GM23248 (cell line): Measurements from ENCODE around the gene NMUR2. TPM values are rescaled to one million over a fixed set of nuclear protein-coding genes. Genes with fewer than 3 reads are reported as not detected.

ENCODE experiments used
- DNase-seq: peaks from one replicate; pipeline ENCODE4 v3.0.0-alpha.2; 2015
- H2AFZ ChIP-seq: fragments of 200-600 bp; sonication (generic); 2 replicates; pipeline ENCODE4 v1.6.1; 2016; ENCODE audit warnings: antibody characterized with exemption
- H3F3A ChIP-seq: fragments of 200-600 bp; sonication (generic); 2 replicates; pipeline ENCODE4 v1.6.1; 2016; ENCODE audit warnings: mild to moderate bottlenecking, antibody characterized with exemption, mixed run types; ENCODE audit not compliant: insufficient read depth
- H3K27ac ChIP-seq: fragments of 200-600 bp; sonication (generic); 2 replicates; pipeline ENCODE4 v1.5.1; 2016; ENCODE audit warnings: mild to moderate bottlenecking
- H3K27me3 ChIP-seq: fragments of 200-600 bp; sonication (generic); replicated peaks from 2 replicates; pipeline ENCODE4 v1.6.1; 2016; ENCODE audit warnings: mild to moderate bottlenecking; ENCODE audit not compliant: insufficient read depth
- H3K36me3 ChIP-seq: fragments of 200-600 bp; sonication (generic); 2 replicates; pipeline ENCODE4 v1.6.1; 2016; ENCODE audit warnings: low read depth, mild to moderate bottlenecking
- H3K4me1 ChIP-seq: fragments of 200-600 bp; sonication (generic); 2 replicates; pipeline ENCODE4 v1.6.1; 2016; ENCODE audit warnings: mild to moderate bottlenecking; ENCODE audit not compliant: insufficient read depth
- H3K4me2 ChIP-seq: fragments of 200-600 bp; sonication (generic); one replicate; pipeline ENCODE4 v1.6.1; 2016; ENCODE audit warnings: mild to moderate bottlenecking; ENCODE audit not compliant: unreplicated experiment
- H3K4me3 ChIP-seq: fragments of 200-600 bp; sonication (generic); 2 replicates; pipeline ENCODE4 v1.5.1; 2016; ENCODE audit warnings: mild to moderate bottlenecking
- H3K79me2 ChIP-seq: fragments of 200-600 bp; sonication (generic); 2 replicates; pipeline ENCODE4 v1.6.1; 2016; ENCODE audit warnings: mild to moderate bottlenecking; ENCODE audit not compliant: insufficient read depth
- H3K9ac ChIP-seq: fragments of 200-600 bp; sonication (generic); 2 replicates; pipeline ENCODE4 v1.6.1; 2016; ENCODE audit warnings: mild to moderate bottlenecking
- H3K9me2 ChIP-seq: fragments of 200-600 bp; sonication (generic); 2 replicates; pipeline ENCODE4 v1.6.1; 2016; ENCODE audit warnings: mixed run types, mild to moderate bottlenecking, moderate library complexity; ENCODE audit not compliant: insufficient read depth
- H3K9me3 ChIP-seq: fragments of 200-600 bp; sonication (generic); one replicate; pipeline ENCODE4 v1.6.1; 2017; ENCODE audit warnings: low read depth
- H4K20me1 ChIP-seq: fragments of 200-600 bp; sonication (generic); 2 replicates; pipeline ENCODE4 v1.6.0; 2016; ENCODE audit not compliant: insufficient read depth
- EZH2 ChIP-seq: fragments of 200-600 bp; sonication (generic); IDR thresholded peaks from 2 replicates; pipeline ENCODE4 v1.6.1; 2018; ENCODE audit warnings: antibody characterized with exemption, mild to moderate bottlenecking; ENCODE audit not compliant: insufficient read depth, poor library complexity, severe bottlenecking
- EZH2phosphoT487 ChIP-seq: fragments of 200-600 bp; sonication (generic); IDR thresholded peaks from 2 replicates; pipeline ENCODE4 v1.6.1; 2018; ENCODE audit warnings: antibody characterized with exemption, moderate library complexity, mild to moderate bottlenecking, low read depth; ENCODE audit not compliant: insufficient read depth
- WGBS, 2 experiments: methylation state at CpG; one replicate each; pipeline ENCODE4 v1.1.6; 2015 to 2017; ENCODE audit warnings: low lambda C conversion rate in 2 of 2, low coverage in 1 of 2; ENCODE audit errors: missing lambda C conversion rate in 2 of 2; 5-methylcytosine and 5-hydroxymethylcytosine counted together
- in situ Hi-C: fragments of 300-500 bp; cut with MboI; formaldehyde crosslinking; loops from 2 replicates; pipeline ENCODE4 v1.15.0; 2020
- polyA plus RNA-seq: library from polyadenylated mRNA; unstranded; fragments of >200 nt; fragmentation: Nextera tagmentation; extraction: Ambion mirVana; gene quantifications from 2 replicates; pipeline ENCODE4 v1.2.1, GENCODE V29; 2016
- total RNA-seq: library from RNA; depleted of rRNA; stranded (reverse); fragments of >200 nt; shearing (Covaris generic); gene quantifications from 2 replicates; pipeline ENCODE4 v1.2.3, GENCODE V29; 2014; rRNA removed

The NMUR2 gene
- not detected in 2 replicates for total RNA-seq
- polyA plus RNA-seq: not detected in 2 replicates

- in situ Hi-C loops: no loop called here
- Histone ChIP-seq H3K36me3 (no peaks in the 10 kb centered on the region), H3K4me2 (no peak within 1 kb of the TSS), H4K20me1 (no peaks in the 10 kb centered on the region), H3K9ac (no peak within 1 kb of the TSS), H3K27ac (no peak within 1 kb of the TSS), H3F3A (no peaks in the 10 kb centered on the region), H3K4me3 (no peak within 1 kb of the TSS), H3K9me3 (no peaks in the 10 kb centered on the region), H3K79me2 (no peaks in the 10 kb centered on the region), H3K27me3 (no peaks in the 10 kb centered on the region), H3K4me1 (no peaks in the 10 kb centered on the region), H3K9me2 (no peaks in the 10 kb centered on the region), H2AFZ (no peak within 1 kb of the TSS)
- DNase-seq: no peak
- TF ChIP-seq EZH2phosphoT487: no peak
- TF ChIP-seq EZH2: no peak
- WGBS, 2 experiments: 0 to 5% methylated on average over 7 of the region's 7 CpGs
Measured at GRCh38 chr5:152405145-152405544, at the start of gene NMUR2. NMUR2 (minus strand) TSS chr5:152405279; CDS start chr5:152405113, 166 bp downstream.

DNA sequence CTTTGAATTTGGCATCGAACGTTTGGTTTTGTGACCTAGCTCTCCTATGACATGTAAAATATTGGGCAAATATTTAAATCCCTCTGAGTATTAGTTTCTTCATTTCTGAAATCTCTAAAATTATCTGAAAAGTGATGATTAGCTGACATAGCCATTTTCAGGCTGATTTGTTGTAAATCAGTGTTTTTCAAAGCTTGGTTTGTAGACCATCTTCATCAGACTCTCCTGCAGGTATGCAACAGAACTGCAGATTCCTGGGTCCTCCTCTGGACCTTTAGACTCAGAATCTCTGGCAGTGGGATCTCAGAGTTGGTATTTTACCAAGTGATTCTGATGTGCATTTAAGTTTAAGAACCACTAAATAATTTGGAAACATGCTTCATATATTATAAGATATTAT lies 38.9 kb upstream of the NMUR2 start:
- H3K9ac ChIP-seq: no peak overlapping the region

DNA sequence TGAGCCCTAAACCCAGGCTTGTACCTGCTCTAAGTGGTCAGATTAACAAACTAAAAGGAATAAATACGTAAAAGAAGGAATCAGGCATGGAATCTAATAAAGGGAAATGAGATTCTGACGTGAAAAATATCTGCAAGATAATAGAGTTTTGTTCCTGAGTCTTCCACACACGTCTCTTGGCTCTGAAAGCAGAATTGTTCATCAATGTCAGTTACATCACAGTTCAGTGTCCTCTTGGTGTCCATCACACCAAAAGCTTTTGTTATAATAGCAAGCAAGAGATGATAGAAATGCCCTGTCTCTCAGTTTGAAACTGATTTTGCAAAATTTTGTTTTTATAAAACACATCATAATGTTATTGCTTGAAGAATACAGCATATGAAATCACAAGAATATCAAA lies 34.7 kb upstream of the NMUR2 start:
- Histone ChIP-seq H3K79me2 (no peaks in the 10 kb centered on the region), H3K4me3 (no peak overlapping the region), H3K9ac (no peak overlapping the region), H3K27me3 (no peaks in the 10 kb centered on the region), H3K9me3 (no peaks in the 10 kb centered on the region), H3K4me2 (no peak overlapping the region), H3K36me3 (no peaks in the 10 kb centered on the region), H3K9me2 (no peaks in the 10 kb centered on the region), H4K20me1 (no peaks in the 10 kb centered on the region), H3F3A (no peaks in the 10 kb centered on the region), H3K27ac (no peak overlapping the region), H2AFZ (no peak overlapping the region), H3K4me1 (no peaks in the 10 kb centered on the region)
- no peak for TF ChIP-seq EZH2phosphoT487
- no peak for TF ChIP-seq EZH2
- no peak for DNase-seq
- 3 to 4% methylated on average over 3 of the region's 3 CpGs for WGBS, 2 experiments
- in situ Hi-C loops: no loop called here

More for the DNA sequence above, 38.9 kb upstream of the NMUR2 start:
- no peaks in the 10 kb centered on the region for H3K9me3 ChIP-seq
- no peaks in the 10 kb centered on the region for H3K79me2 ChIP-seq
- DNase-seq: no peak
- no peak overlapping the region for H3K4me2 ChIP-seq
- in situ Hi-C loops: no loop called here
- no peak overlapping the region for H3K4me3 ChIP-seq
- H3K9me2 ChIP-seq: no peaks in the 10 kb centered on the region
- H3K27ac ChIP-seq: no peak overlapping the region
- no peaks in the 10 kb centered on the region for H3K36me3 ChIP-seq
- H2AFZ ChIP-seq: no peak overlapping the region
- no peaks in the 10 kb centered on the region for H4K20me1 ChIP-seq
- no peak for TF ChIP-seq EZH2phosphoT487
- TF ChIP-seq EZH2: no peak
- no peaks in the 10 kb centered on the region for H3F3A ChIP-seq
- WGBS, 2 experiments: 8 to 23% methylated on average over 2 of the region's 2 CpGs
- H3K27me3 ChIP-seq: no peaks in the 10 kb centered on the region
- H3K4me1 ChIP-seq: no peaks in the 10 kb centered on the region

DNA sequence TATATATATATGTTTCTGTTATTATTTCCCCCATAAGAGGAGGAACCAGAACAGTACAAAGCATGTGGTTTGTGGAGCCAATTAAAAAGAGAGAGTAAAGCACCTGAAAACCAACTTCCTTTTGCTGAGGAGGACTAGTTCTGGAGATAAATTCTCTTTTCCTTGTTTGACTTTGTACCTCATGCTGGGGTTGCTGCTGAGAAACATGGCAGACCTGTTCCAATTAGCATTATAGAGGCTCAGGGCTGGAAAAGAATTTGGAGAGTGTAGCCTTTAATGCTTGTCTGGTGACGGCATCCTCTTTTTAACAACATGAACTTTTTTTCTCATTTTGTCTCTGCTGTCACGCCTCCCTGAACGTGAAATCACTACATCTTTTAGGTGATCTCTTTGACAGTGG lies 32.8 kb upstream of the NMUR2 start:
- in situ Hi-C loops: no loop called here
- Histone ChIP-seq H3K27me3 (no peaks in the 10 kb centered on the region), H4K20me1 (no peaks in the 10 kb centered on the region), H3K27ac (no peak overlapping the region), H3F3A (no peaks in the 10 kb centered on the region), H3K9me2 (no peaks in the 10 kb centered on the region), H3K9me3 (no peaks in the 10 kb centered on the region), H3K36me3 (no peaks in the 10 kb centered on the region), H3K9ac (no peak overlapping the region), H3K4me1 (no peaks in the 10 kb centered on the region), H3K79me2 (no peaks in the 10 kb centered on the region), H3K4me2 (no peak overlapping the region), H3K4me3 (no peak overlapping the region), H2AFZ (no peak overlapping the region)
- DNase-seq: no peak
- WGBS, 2 experiments: 5 to 6% methylated on average over 3 of the region's 3 CpGs
- no peak for TF ChIP-seq EZH2phosphoT487
- TF ChIP-seq EZH2: no peak

GRCh38 chr5:152427721-152428120 lies 22.6 kb upstream of the NMUR2 start:
- H3K9me2 ChIP-seq: no peaks in the 10 kb centered on the region
- H3K27me3 ChIP-seq: no peaks in the 10 kb centered on the region
- H3K9ac ChIP-seq: no peak overlapping the region
- no peak for DNase-seq
- no peaks in the 10 kb centered on the region for H3K36me3 ChIP-seq
- H3K4me3 ChIP-seq: no peak overlapping the region
- no peaks in the 10 kb centered on the region for H4K20me1 ChIP-seq
- no peaks in the 10 kb centered on the region for H3K79me2 ChIP-seq
- in situ Hi-C loops: no loop called here
- no peak overlapping the region for H3K27ac ChIP-seq
- H3K4me1 ChIP-seq: no peaks in the 10 kb centered on the region
- H2AFZ ChIP-seq: no peak overlapping the region
- no peaks in the 10 kb centered on the region for H3K9me3 ChIP-seq
- no peak overlapping the region for H3K4me2 ChIP-seq
- H3F3A ChIP-seq: no peaks in the 10 kb centered on the region
- TF ChIP-seq EZH2 (no peak), EZH2phosphoT487 (no peak)
- 1 to 7% methylated on average over 3 of the region's 3 CpGs for WGBS, 2 experiments
